HepG2 (cell line): ENCODE data around the gene PFDN2. TPM values are rescaled to one million over a fixed set of nuclear protein-coding genes. Genes with fewer than 3 reads are reported as not detected.

Experiments
- HDAC2 ChIP-seq: sonication (generic); formaldehyde crosslinking; IDR thresholded peaks from 2 replicates; pipeline ENCODE4 v1.4.0; 2020; ENCODE audit warnings: missing genetic modification reagents
- KAT8 ChIP-seq: IDR thresholded peaks from 2 replicates; pipeline ENCODE4 v1.6.1; 2016; ENCODE audit warnings: missing genetic modification reagents, missing compliant biosample characterization
- KDM6A ChIP-seq: IDR thresholded peaks from 2 replicates; pipeline ENCODE4 v1.6.1; 2016; ENCODE audit warnings: low read depth
- KMT2B ChIP-seq: IDR thresholded peaks from 2 replicates; pipeline ENCODE4 v1.6.1; 2016; ENCODE audit warnings: missing genetic modification reagents, missing compliant biosample characterization
- MTA1 ChIP-seq: sonication (generic); formaldehyde crosslinking; IDR thresholded peaks from 2 replicates; pipeline ENCODE4 v1.4.0; 2020; ENCODE audit warnings: missing genetic modification reagents, mild to moderate bottlenecking, borderline replicate concordance
- MXI1 ChIP-seq: IDR thresholded peaks from 3 replicates; pipeline ENCODE4 v1.6.1; 2012; ENCODE audit warnings: low read depth, low read length, inconsistent platforms, borderline replicate concordance
- MZF1 ChIP-seq: sonication (generic); formaldehyde crosslinking; IDR thresholded peaks from 2 replicates; pipeline ENCODE4 v1.8.1; 2023; ENCODE audit warnings: mild to moderate bottlenecking, missing genetic modification reagents, borderline replicate concordance
- PHF8 ChIP-seq: sonication (generic); formaldehyde crosslinking; IDR thresholded peaks from 2 replicates; pipeline ENCODE4 v1.5.0; 2020; ENCODE audit warnings: missing genetic modification reagents
- RBFOX2 ChIP-seq: fragments of 200-400 bp; formaldehyde crosslinking; IDR thresholded peaks from 2 replicates; pipeline ENCODE4 v1.6.1; 2017; ENCODE audit warnings: low read depth, mild to moderate bottlenecking, low read length
- SAP130 ChIP-seq: IDR thresholded peaks from 2 replicates; pipeline ENCODE4 v1.6.1; 2016; ENCODE audit warnings: low read depth
- STAG1 ChIP-seq: sonication (generic); formaldehyde crosslinking; IDR thresholded peaks from 2 replicates; pipeline ENCODE4 v1.4.0; 2020; ENCODE audit warnings: missing genetic modification reagents
- TBX2 ChIP-seq: sonication (generic); formaldehyde crosslinking; IDR thresholded peaks from 2 replicates; pipeline ENCODE4 v1.5.0; 2020; ENCODE audit warnings: missing genetic modification reagents, mild to moderate bottlenecking, borderline replicate concordance
- ZMYM4 ChIP-seq: sonication (generic); formaldehyde crosslinking; IDR thresholded peaks from 2 replicates; pipeline ENCODE4 v1.8.1; 2023; ENCODE audit warnings: mild to moderate bottlenecking, missing genetic modification reagents
- ZNF589 ChIP-seq: sonication (generic); formaldehyde crosslinking; conservative IDR thresholded peaks from 2 replicates; pipeline ENCODE4 v1.8.0; 2022; ENCODE audit warnings: mild to moderate bottlenecking, moderate library complexity, missing genetic modification reagents
- ZNF598 ChIP-seq: sonication (generic); formaldehyde crosslinking; IDR thresholded peaks from 2 replicates; pipeline ENCODE4 v1.5.1; 2020; ENCODE audit warnings: mild to moderate bottlenecking, missing genetic modification reagents, borderline replicate concordance
- ZNF709 ChIP-seq: sonication (generic); formaldehyde crosslinking; IDR thresholded peaks from 2 replicates; pipeline ENCODE4 v1.5.0; 2020; ENCODE audit warnings: mild to moderate bottlenecking, missing genetic modification reagents
- ZNF792 ChIP-seq: IDR thresholded peaks from 2 replicates; pipeline ENCODE4 v1.6.1; 2016
- ZSCAN20 ChIP-seq: sonication (generic); formaldehyde crosslinking; IDR thresholded peaks from 2 replicates; pipeline ENCODE4 v1.4.0; 2020; ENCODE audit warnings: missing genetic modification reagents, mild to moderate bottlenecking, borderline replicate concordance
- polyA plus RNA-seq, 8 experiments: library from polyadenylated mRNA; depleted of rRNA in 3 of 8; stranded (reverse) in 7 of 8; unstranded in 1 of 8; fragments of >200 nt; fragmentation: Illumina TruSeq in 4 of 8; extraction: Trizol in 4 of 8; gene quantifications; 2 replicates each; pipeline versions ENCODE4 v1.2.1 to v1.2.3, GENCODE V29; 2011 to 2016; ENCODE audit warnings: low read depth in 4 of 8, missing spikeins in 1 of 8, mixed read lengths in 1 of 8; ENCODE audit not compliant: insufficient read depth in 1 of 8
- total RNA-seq, 5 experiments: library from RNA; depleted of rRNA; stranded (reverse); fragments of >200 nt; fragmentation: Illumina TruSeq; extraction: Trizol; gene quantifications; 2 replicates each; pipeline ENCODE4 v1.2.3, GENCODE V29; 2016; ENCODE audit warnings: low read depth in 1 of 5
- TF ChIP-seq, protein P1 (sequence below), 2 experiments: sonication (generic) in 1 of 2; formaldehyde crosslinking in 1 of 2; IDR thresholded peaks; 2 replicates each; pipeline versions ENCODE4 v1.4.0 to v1.6.1; 2018 to 2020; ENCODE audit warnings: missing genetic modification reagents in 2 of 2, borderline replicate concordance in 1 of 2, low read depth in 1 of 2, mild to moderate bottlenecking in 1 of 2, missing biosample characterization in 1 of 2
- TF ChIP-seq, protein P2 (sequence below): sonication (generic); formaldehyde crosslinking; IDR thresholded peaks from 2 replicates; pipeline ENCODE4 v1.4.0; 2020; ENCODE audit warnings: low read depth, missing genetic modification reagents
- TF ChIP-seq, protein P3 (sequence below): sonication (generic); formaldehyde crosslinking; conservative IDR thresholded peaks from 2 replicates; pipeline ENCODE4 v1.8.0; 2022; ENCODE audit warnings: mild to moderate bottlenecking, moderate library complexity, missing genetic modification reagents

PFDN2 gene
- total and polyA plus RNA-seq, 2 of the 13 experiments (the other 11 are each of a cell fraction or from before 2014, with no cell fraction given): 62.6 to 63.6 TPM

DNA sequence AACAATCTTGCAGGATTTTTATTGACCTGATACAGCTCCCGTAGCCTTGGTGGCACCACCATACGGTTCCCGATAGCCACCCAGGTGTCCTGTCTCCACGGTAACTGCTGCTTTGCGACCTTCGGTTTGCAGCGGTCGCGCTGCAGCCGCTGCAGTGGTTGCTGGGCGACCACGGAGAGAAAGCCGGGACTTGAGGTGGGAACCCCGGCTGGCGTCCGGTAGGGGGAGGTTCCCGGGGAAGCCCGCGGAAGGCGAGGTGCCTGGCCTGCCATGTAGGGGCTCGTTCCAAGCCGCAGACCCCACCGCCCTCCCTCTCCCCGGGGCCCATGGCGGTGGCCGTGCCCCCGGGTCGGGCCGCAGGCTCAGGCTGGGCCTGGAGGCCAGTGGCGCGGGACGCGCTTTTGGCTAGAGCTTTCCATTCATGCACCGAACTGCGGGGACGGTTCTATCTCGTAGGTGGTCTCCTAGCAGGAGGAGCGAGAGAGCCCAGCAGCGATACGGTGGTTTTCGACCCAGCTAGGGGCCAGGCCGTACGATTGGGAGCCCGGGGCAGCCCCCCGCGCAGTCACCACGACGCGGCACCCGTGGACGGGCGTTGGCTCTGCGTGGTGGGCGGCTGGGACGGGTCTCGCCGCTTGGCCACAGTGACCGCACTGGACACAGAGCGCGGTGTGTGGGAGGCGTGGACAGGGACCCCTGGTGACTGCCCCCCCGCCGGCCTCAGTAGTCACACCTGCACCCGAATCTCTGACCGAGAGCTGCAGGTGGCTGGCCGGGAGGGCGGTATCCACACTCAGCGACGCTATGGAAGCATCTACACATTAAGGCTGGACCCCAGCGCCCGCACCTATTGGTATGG, 19.4 kb downstream of the PFDN2 start, which contains the start of gene KLHDC9 (continued):
- no peak for TF ChIP-seq ZNF589 (CRISPR knock-in tag)
- TF ChIP-seq RBFOX2: peak; percentile 47; the same call in 1 of the 2 replicates
- TF ChIP-seq ZNF709 (CRISPR knock-in tag): 0 out of 2 replicates have a peak, but pooled peaks have one; percentile 40
- peak; percentile 34; the same call in 1 of the 2 replicates for TF ChIP-seq HDAC2 (CRISPR knock-in tag)
- peak; percentile 77; the same call in 1 of the 2 replicates for TF ChIP-seq MTA1 (CRISPR knock-in tag)
- TF ChIP-seq MZF1 (CRISPR knock-in tag): no peak
- peak; percentile 65; the same call in 1 of the 2 replicates for TF ChIP-seq ZNF598 (CRISPR knock-in tag)
- 0 out of 2 replicates have a peak, but pooled peaks have one; percentile 7 for TF ChIP-seq ZMYM4
- TF ChIP-seq SAP130 (CRISPR knock-in tag): peak; percentile 89
- TF ChIP-seq PHF8 (CRISPR knock-in tag): peak; percentile 75
- TF ChIP-seq, protein P1, sequence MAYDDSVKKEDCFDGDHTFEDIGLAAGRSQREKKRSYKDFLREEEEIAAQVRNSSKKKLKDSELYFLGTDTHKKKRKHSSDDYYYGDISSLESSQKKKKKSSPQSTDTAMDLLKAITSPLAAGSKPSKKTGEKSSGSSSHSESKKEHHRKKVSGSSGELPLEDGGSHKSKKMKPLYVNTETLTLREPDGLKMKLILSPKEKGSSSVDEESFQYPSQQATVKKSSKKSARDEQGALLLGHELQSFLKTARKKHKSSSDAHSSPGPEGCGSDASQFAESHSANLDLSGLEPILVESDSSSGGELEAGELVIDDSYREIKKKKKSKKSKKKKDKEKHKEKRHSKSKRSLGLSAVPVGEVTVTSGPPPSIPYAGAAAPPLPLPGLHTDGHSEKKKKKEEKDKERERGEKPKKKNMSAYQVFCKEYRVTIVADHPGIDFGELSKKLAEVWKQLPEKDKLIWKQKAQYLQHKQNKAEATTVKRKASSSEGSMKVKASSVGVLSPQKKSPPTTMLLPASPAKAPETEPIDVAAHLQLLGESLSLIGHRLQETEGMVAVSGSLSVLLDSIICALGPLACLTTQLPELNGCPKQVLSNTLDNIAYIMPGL (CRISPR knock-in tag; IDR thresholded peaks at IDR 0.05; ENCODE audit: borderline replicate concordance in 1 of 2, low read depth in 1 of 2): peak; percentile 23 to 35; a peak in 1 of 4 replicates
- TF ChIP-seq MXI1: peak; percentile 79; the same call in 2 of the 3 replicates
- TF ChIP-seq, protein P2, sequence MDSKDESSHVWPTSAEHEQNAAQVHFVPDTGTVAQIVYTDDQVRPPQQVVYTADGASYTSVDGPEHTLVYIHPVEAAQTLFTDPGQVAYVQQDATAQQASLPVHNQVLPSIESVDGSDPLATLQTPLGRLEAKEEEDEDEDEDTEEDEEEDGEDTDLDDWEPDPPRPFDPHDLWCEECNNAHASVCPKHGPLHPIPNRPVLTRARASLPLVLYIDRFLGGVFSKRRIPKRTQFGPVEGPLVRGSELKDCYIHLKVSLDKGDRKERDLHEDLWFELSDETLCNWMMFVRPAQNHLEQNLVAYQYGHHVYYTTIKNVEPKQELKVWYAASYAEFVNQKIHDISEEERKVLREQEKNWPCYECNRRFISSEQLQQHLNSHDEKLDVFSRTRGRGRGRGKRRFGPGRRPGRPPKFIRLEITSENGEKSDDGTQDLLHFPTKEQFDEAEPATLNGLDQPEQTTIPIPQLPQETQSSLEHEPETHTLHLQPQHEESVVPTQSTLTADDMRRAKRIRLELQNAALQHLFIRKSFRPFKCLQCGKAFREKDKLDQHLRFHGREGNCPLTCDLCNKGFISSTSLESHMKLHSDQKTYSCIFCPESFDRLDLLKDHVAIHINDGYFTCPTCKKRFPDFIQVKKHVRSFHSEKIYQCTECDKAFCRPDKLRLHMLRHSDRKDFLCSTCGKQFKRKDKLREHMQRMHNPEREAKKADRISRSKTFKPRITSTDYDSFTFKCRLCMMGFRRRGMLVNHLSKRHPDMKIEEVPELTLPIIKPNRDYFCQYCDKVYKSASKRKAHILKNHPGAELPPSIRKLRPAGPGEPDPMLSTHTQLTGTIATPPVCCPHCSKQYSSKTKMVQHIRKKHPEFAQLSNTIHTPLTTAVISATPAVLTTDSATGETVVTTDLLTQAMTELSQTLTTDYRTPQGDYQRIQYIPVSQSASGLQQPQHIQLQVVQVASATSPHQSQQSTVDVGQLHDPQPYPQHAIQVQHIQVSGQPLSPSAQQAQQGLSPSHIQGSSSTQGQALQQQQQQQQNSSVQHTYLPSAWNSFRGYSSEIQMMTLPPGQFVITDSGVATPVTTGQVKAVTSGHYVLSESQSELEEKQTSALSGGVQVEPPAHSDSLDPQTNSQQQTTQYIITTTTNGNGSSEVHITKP (CRISPR knock-in tag): no peak
- TF ChIP-seq, protein P3, sequence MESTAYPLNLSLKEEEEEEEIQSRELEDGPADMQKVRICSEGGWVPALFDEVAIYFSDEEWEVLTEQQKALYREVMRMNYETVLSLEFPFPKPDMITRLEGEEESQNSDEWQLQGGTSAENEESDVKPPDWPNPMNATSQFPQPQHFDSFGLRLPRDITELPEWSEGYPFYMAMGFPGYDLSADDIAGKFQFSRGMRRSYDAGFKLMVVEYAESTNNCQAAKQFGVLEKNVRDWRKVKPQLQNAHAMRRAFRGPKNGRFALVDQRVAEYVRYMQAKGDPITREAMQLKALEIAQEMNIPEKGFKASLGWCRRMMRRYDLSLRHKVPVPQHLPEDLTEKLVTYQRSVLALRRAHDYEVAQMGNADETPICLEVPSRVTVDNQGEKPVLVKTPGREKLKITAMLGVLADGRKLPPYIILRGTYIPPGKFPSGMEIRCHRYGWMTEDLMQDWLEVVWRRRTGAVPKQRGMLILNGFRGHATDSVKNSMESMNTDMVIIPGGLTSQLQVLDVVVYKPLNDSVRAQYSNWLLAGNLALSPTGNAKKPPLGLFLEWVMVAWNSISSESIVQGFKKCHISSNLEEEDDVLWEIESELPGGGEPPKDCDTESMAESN (CRISPR knock-in tag): 0 out of 2 replicates have a peak, but pooled peaks have one; percentile 22
- no peak for TF ChIP-seq ZNF792 (CRISPR knock-in tag)
- peak; percentile 43; the same call in 1 of the 2 replicates for TF ChIP-seq ZSCAN20 (CRISPR knock-in tag)
- TF ChIP-seq STAG1 (CRISPR knock-in tag): peak; percentile 17; the same call in 1 of the 2 replicates
- 0 out of 2 replicates have a peak, but pooled peaks have one; percentile 30 for TF ChIP-seq TBX2 (CRISPR knock-in tag)
- TF ChIP-seq KAT8: 0 out of 2 replicates have a peak, but pooled peaks have one; percentile 46
- TF ChIP-seq KMT2B (CRISPR knock-in tag): peak; percentile 68
- TF ChIP-seq KDM6A (CRISPR knock-in tag): no peak
